Fibroblast of lung (primary cell): ENCODE data around the gene FLNB. TPM values are rescaled to one million over a fixed set of nuclear protein-coding genes. Genes with fewer than 3 reads are reported as not detected.

Source experiments
- DNase-seq, 2 donors: peaks; one replicate each; pipeline versions ENCODE4 v3.0.0 to v3.0.0-alpha.2; 2010; ENCODE audit warnings: low read depth in 2 of 2
- H2AFZ ChIP-seq: 2 replicates; pipeline ENCODE4 v1.5.1; 2012; ENCODE audit warnings: low read length, control low read depth, inconsistent platforms
- H3K27ac ChIP-seq: 2 replicates; pipeline ENCODE4 v1.5.1; 2011; ENCODE audit warnings: low read length, control low read depth; ENCODE audit not compliant: insufficient read depth
- H3K27me3 ChIP-seq: 2 replicates; pipeline ENCODE4 v1.5.1; 2011; ENCODE audit warnings: mild to moderate bottlenecking, low read length; ENCODE audit not compliant: control insufficient read depth, insufficient read depth
- H3K36me3 ChIP-seq: 2 replicates; pipeline ENCODE4 v1.5.1; 2011; ENCODE audit warnings: low read length; ENCODE audit not compliant: control insufficient read depth, insufficient read depth
- H3K4me1 ChIP-seq: 2 replicates; pipeline ENCODE4 v1.5.1; 2011; ENCODE audit warnings: low read length; ENCODE audit not compliant: control insufficient read depth, insufficient read depth; ENCODE audit errors: extremely low read depth
- H3K4me2 ChIP-seq: 2 replicates; pipeline ENCODE4 v1.5.1; 2011; ENCODE audit warnings: low read length, control low read depth; ENCODE audit not compliant: insufficient read depth; ENCODE audit errors: extremely low read depth
- H3K4me3 ChIP-seq, 4 experiments: fragments of 200-600 bp in 1 of 4; sonication (generic) in 1 of 4; replicated peaks in 1 of 4; 2 replicates each; pipeline ENCODE4 v1.5.1; 2011 to 2016; ENCODE audit warnings: low read length in 4 of 4, low read depth in 3 of 4, mild to moderate bottlenecking in 3 of 4, control low read depth in 2 of 4, inconsistent platforms in 1 of 4, mixed read lengths in 1 of 4; ENCODE audit not compliant: insufficient read depth in 1 of 4; ENCODE audit errors: control extremely low read depth in 1 of 4
- H3K79me2 ChIP-seq: 2 replicates; pipeline ENCODE4 v1.5.1; 2012; ENCODE audit warnings: mild to moderate bottlenecking, low read length, inconsistent platforms; ENCODE audit not compliant: control insufficient read depth, insufficient read depth
- H3K9ac ChIP-seq: 2 replicates; pipeline ENCODE4 v1.5.1; 2011; ENCODE audit warnings: mild to moderate bottlenecking, low read length, control low read depth; ENCODE audit not compliant: insufficient read depth
- H3K9me3 ChIP-seq: 2 replicates; pipeline ENCODE4 v1.5.1; 2012; ENCODE audit warnings: low read depth, low read length; ENCODE audit not compliant: control insufficient read depth, insufficient read depth
- H4K20me1 ChIP-seq: 2 replicates; pipeline ENCODE4 v1.5.1; 2011; ENCODE audit warnings: low read length; ENCODE audit not compliant: control insufficient read depth, insufficient read depth; ENCODE audit errors: extremely low read depth
- CTCF ChIP-seq, 2 donors: IDR thresholded peaks in 1 of 2; conservative IDR thresholded peaks in 1 of 2; 1 replicate in 1 of 2; 2 replicates in 1 of 2; pipeline ENCODE4 v1.5.1; 2011 to 2012; ENCODE audit warnings: low read length in 2 of 2, control low read depth in 1 of 2, inconsistent platforms in 1 of 2, low read depth in 1 of 2, mild to moderate bottlenecking in 1 of 2
- EZH2 ChIP-seq: IDR thresholded peaks from 2 replicates; pipeline ENCODE4 v1.5.1; 2012; ENCODE audit warnings: low read length, control low read depth, mild to moderate bottlenecking; ENCODE audit errors: missing control alignments
- polyA plus RNA-seq, 2 donors: library from polyadenylated mRNA; depleted of rRNA in 1 of 2; stranded (reverse) in 1 of 2; unstranded in 1 of 2; fragments of >200 nt; gene quantifications; 2 replicates each; pipeline ENCODE4 v1.2.1, GENCODE V29; 2011 to 2012; ENCODE audit warnings: missing spikeins in 1 of 2
- total RNA-seq: library from RNA; depleted of rRNA; stranded (reverse); fragments of >200 nt; gene quantifications from 2 replicates; pipeline ENCODE4 v1.2.1, GENCODE V29; 2014

FLNB gene
- total and polyA plus RNA-seq, 2 donors (not counting 1 experiment from before 2014, with no cell fraction given) = 81.7 to 105 TPM

- Histone ChIP-seq H3K4me1 (no peaks in the 10 kb centered on the region), H3K27me3 (no peaks in the 10 kb centered on the region), H3K4me3 (no peak overlapping the region), H3K9ac (no peak overlapping the region), H4K20me1 (no peaks in the 10 kb centered on the region), H3K4me2 (no peak overlapping the region), H2AFZ (no peak overlapping the region), H3K27ac (no peak overlapping the region), H3K36me3 (no peaks in the 10 kb centered on the region), H3K79me2 (no peaks in the 10 kb centered on the region), H3K9me3 (no peaks in the 10 kb centered on the region)
- TF ChIP-seq CTCF (conservative IDR thresholded peaks at IDR 0.05 in 1 of 2, IDR thresholded peaks at IDR 0.05 in 1 of 2; ENCODE audit: low read depth in 1 of 2, low read length in 2 of 2) (no peak), EZH2 (no peak)
- DNase-seq = no peak
Measured at GRCh38 chr3:58192069-58192468, 183.8 kb downstream of the FLNB start.

GRCh38 chr3:58193682-58194407, 185.6 kb downstream of the FLNB start:
- Histone ChIP-seq H3K4me1 (no peaks in the 10 kb centered on the region), H3K79me2 (no peaks in the 10 kb centered on the region), H3K4me2 (no peak overlapping the region), H3K27me3 (no peaks in the 10 kb centered on the region), H2AFZ (no peak overlapping the region), H3K36me3 (no peaks in the 10 kb centered on the region), H4K20me1 (no peaks in the 10 kb centered on the region), H3K27ac (no peak overlapping the region), H3K9ac (no peak overlapping the region), H3K4me3 (no peak overlapping the region), H3K9me3 (no peaks in the 10 kb centered on the region)
- TF ChIP-seq EZH2 (no peak), CTCF (conservative IDR thresholded peaks at IDR 0.05 in 1 of 2, IDR thresholded peaks at IDR 0.05 in 1 of 2; ENCODE audit: low read depth in 1 of 2, low read length in 2 of 2) (no peak)
- DNase-seq = no peak

- H3K27ac ChIP-seq = no peak overlapping the region
- DNase-seq = no peak
- H2AFZ ChIP-seq = no peak overlapping the region
- no peaks in the 10 kb centered on the region for H3K36me3 ChIP-seq
- no peaks in the 10 kb centered on the region for H3K9me3 ChIP-seq
- TF ChIP-seq EZH2 (no peak), CTCF (conservative IDR thresholded peaks at IDR 0.05 in 1 of 2, IDR thresholded peaks at IDR 0.05 in 1 of 2; ENCODE audit: low read depth in 1 of 2, low read length in 2 of 2) (no peak)
- H3K4me2 ChIP-seq = no peak overlapping the region
- H3K79me2 ChIP-seq = no peaks in the 10 kb centered on the region
- H3K9ac ChIP-seq = no peak overlapping the region
- H3K27me3 ChIP-seq = peaks cover 4% of the 10 kb centered on the region
- no peaks in the 10 kb centered on the region for H3K4me1 ChIP-seq
- no peaks in the 10 kb centered on the region for H4K20me1 ChIP-seq
- no peak overlapping the region for H3K4me3 ChIP-seq
Measured at GRCh38 chr3:58197588-58197987, 189.4 kb downstream of the FLNB start.
